Tongue (tissue), 2 donors: ENCODE results near the gene B3GNT4. TPM values are rescaled to one million over a fixed set of nuclear protein-coding genes. Genes with fewer than 3 reads are reported as not detected.
"Not testable (repeated sequence)": the region's sequence is repeated elsewhere in the genome, so short reads cannot be mapped to it uniquely, and the experiment has no call there.

Experiments used
- DNase-seq: peaks from one replicate; pipeline ENCODE4 v3.0.0-alpha.2; 2015
- total RNA-seq: library from RNA; depleted of rRNA; stranded (reverse); fragments of >200 nt; gene quantifications from one replicate; pipeline ENCODE4 v1.2.3, GENCODE V29; 2014

Gene B3GNT4
- total RNA-seq = 0.41 TPM

GRCh38 chr12:122203301-122204166 is at the start of gene B3GNT4:
TSS of gene B3GNT4 (plus strand) at chr12:122203709. CDS start at chr12:122204619, 910 bp downstream.
- DNase-seq = peak; percentile 73

GRCh38 chr12:122155705-122156104 is 47.8 kb upstream of the B3GNT4 start:
- DNase-seq = no peak

- no peak for DNase-seq
These were observed 44.7 kb upstream of the B3GNT4 start for GRCh38 chr12:122158700-122159285.

DNA sequence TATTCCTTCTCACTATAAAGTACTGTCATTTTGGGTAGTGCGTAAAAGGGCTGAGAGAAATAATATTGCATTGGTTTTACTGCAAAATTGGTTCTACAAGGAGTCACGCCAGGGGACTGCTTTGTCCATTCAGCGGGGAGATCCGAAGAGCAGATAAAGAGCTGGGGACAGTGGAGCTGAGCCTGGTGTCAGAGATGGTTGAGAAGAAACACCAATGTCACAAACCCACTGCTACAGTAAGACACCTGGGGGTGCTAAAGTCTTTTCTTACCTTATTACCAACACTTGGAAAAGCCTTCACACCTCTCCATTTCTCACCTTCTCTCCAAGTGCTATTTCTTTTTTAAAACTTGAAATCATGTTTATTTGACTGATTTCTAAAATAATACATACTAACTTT is 43.6 kb upstream of the B3GNT4 start:
- no peak for DNase-seq

DNA sequence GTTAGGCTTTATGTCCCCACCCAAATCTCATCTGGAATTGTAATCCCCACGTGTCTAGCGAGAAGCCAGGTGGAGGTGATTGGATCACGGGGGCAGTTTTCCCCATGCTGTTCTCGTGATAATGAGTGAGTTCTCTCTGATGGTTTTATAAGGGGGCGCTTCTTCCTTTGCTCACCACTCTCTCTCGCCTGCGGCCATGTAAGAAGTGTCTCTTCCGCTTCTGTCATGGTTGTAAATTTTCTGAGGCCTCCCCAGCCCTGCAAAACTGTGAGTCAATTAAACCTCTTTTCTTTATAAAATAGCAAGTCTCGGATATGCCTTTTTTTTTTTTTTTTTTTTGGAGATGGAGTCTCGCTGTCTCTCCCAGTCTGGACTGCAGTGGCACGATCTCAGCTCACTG is 42.7 kb upstream of the B3GNT4 start:
- no peak for DNase-seq

- no peak for DNase-seq
These were observed 41.8 kb upstream of the B3GNT4 start for GRCh38 chr12:122161682-122162081.

GRCh38 chr12:122162976-122163375 is 40.5 kb upstream of the B3GNT4 start:
- DNase-seq = no peak

GRCh38 chr12:122166422-122167349 is 36.8 kb upstream of the B3GNT4 start:
- no peak for DNase-seq

- no peak for DNase-seq
These were observed 36.1 kb upstream of the B3GNT4 start for GRCh38 chr12:122167356-122167925.

- no peak for DNase-seq
These were observed 35.0 kb upstream of the B3GNT4 start for GRCh38 chr12:122168492-122168891.

DNA sequence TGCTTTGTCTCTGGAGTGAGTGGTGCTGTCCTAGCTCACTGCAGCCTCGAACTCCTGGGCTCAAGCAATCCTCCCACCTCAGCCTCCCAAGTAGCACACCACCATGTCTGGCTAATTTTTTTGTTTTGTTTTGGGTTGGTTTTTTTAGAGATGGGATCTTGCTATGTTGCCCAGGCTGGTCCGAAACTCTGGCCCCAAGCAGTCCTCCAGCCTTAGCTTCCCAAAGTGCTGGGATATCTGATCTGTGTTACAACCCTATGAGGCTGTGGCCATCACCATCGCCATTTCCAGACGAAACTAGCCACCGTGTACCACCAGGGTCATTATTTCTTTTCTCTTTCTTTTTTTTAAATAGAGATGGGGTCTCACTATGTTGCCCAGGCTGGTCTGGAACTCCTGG is 32.1 kb upstream of the B3GNT4 start:
- DNase-seq = no peak

GRCh38 chr12:122172262-122172939 is 31.1 kb upstream of the B3GNT4 start:
- no peak for DNase-seq

- DNase-seq = no peak
These were observed 29.2 kb upstream of the B3GNT4 start, which contains the start of gene IL31 for GRCh38 chr12:122174155-122174845. TSS of gene IL31 (minus strand) at chr12:122174221. CDS start at chr12:122174172, 49 bp downstream.

DNA sequence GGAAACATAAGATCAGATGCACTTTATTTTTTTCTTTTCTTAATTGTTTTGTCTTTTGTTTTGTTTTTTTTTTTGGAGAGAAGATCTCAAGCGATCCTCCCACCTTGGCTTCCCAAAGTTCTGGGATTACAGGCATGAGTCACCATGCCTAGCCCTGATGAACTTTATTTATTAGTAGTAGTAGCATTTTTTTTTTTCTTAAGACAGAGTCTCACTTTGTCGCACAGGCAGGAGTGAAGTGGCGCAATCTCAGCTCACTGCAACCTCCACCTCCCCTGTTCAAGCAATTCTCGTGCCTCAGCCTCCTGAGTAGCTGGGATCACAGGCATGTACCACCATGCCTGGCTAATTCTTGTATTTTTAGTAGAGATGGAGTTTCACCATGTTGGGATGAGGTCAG is 27.0 kb upstream of the B3GNT4 start:
- DNase-seq = not testable (repeated sequence)

DNA sequence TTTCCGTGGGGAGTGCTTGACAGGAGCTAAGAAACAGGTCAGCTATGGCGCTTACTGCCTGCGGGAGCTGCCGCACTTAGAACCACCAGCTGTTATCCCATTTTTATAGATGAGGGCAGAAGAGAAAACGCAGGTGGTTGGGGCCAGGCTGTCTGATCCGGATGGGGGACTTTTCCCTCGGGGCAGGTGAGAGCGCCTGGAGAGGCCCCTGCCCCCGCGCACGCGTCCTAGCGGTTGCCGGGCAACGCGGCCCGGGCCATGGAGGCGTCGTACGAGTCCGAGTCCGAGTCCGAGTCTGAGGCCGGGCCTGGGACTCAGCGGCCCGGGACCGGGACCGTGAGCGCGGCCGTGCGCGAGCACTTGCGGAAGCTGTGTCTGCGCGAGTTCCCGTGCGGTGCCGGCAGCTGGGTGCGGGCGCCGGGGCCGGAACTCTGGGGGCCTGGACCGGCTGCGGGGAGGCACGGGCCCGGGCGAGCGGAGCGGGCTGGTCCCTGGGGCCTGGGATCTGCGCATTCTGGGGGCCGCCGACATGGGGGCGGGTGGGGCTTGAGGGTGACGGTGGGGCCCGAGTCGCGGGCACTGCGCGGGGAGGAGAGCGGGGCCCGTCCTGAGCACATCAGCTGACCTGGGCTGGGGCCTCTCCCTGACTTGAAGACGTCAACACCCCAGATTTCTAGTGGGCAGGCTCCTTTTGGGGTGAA is 20.5 kb upstream of the B3GNT4 start, which contains the start of gene LRRC43:
Gene LRRC43, plus strand, starts transcription at position 237 of the 701 bp plus-strand sequence. Its CDS starts 22 bp downstream, at position 259.
- peak; percentile 64 for DNase-seq

- no peak for DNase-seq
These were observed 19.9 kb upstream of the B3GNT4 start for GRCh38 chr12:122183588-122183940.

DNA sequence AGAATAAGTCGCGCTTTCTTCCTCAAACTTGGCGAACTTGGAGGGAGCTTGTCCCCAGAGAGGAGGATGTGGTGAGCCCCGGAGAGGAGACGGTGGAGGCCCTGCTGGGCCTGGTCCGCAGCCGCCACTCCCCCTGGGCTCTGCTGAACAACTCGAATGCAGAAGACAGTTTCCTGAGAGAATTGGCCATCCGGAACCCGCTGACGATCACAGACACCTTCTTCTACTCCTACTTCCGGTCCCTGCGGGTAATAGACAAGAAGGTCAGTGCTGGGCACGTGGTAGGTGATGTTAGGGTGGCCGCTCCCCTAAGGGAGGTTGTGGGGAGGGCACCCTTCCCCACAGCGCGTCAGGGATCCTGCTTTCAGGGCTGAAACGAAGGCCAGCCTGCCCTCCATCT is 19.0 kb upstream of the B3GNT4 start:
- DNase-seq = no peak

DNA sequence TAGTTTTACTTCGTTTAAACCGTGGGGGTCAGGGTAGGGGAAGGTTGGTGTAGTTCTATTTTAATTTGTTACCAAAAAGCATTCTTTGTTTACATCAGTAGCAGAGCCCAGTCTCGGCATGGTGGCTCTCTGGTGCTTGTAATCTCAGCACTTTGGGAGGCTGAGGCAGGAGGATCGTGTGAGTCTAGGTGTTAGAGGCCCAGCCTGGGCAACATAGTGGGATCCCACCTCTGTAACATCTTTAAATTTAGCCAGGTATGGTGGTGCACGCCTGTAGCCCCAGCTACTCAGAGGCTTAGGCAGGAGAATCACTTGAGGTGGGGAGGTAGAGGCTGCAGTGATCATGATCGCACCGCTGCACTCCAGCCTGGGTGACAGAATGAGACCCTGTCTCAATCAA is 18.4 kb upstream of the B3GNT4 start:
- DNase-seq = no peak

DNA sequence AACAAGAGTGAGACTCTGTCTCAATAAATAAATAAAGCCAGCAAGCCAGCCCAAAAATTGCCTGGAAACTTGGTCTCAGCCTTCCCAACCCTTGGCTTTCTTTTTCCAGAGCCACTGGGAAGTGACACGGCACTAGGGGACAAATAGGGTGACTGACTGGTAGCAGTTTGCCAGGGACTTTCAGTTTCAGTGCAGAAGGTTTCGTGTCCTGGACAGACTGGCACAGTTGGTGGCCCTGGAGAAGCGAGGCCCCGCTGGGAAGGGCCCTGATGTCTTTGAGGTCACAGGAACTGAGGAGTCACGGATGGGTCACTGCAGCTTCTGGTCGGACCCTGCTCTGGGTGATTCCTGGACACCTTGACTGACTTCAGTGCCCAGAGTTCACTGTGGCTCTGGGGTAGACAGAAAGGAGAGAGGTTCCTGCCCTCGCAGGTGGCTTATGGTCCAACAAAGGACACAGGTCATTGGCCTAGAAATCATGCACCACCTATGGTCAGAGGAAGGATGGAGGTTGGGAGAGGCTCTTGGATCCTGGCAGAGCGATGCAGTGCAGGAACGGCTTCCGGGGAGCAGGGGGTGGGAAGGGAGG is 17.9 kb upstream of the B3GNT4 start:
- no peak for DNase-seq

DNA sequence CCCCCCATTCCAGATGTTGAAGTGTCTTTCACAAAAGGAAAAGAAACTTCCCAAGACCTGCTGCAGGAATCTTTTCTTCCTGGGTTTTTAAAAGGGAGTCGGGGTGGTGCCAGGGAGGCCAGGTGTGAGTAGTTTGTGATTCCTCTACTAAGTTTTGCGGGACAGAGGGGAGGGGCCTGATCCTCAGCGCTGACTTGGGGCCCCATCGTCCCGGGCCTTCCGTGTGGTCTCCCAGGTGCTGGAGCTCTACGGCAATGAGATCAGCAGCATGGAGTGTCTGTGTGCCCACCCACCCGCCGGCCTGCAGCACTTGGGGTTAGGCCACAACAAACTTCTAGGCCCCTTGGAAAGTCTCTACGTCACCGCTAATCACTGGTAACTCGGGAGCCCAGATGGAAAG is 16.0 kb upstream of the B3GNT4 start:
- no peak for DNase-seq
